ENCODE data around the gene TTC28. TPM values are rescaled to one million over a fixed set of nuclear protein-coding genes. Genes with fewer than 3 reads are reported as not detected.
"Not testable (repeated sequence)": the region's sequence is repeated elsewhere in the genome, so short reads cannot be mapped to it uniquely, and the experiment has no call there.

The TTC28 gene
- total and polyA plus RNA-seq, 2 donors (not counting 1 experiment from before 2014, with no cell fraction given): 8.2 to 31.4 TPM

DNA sequence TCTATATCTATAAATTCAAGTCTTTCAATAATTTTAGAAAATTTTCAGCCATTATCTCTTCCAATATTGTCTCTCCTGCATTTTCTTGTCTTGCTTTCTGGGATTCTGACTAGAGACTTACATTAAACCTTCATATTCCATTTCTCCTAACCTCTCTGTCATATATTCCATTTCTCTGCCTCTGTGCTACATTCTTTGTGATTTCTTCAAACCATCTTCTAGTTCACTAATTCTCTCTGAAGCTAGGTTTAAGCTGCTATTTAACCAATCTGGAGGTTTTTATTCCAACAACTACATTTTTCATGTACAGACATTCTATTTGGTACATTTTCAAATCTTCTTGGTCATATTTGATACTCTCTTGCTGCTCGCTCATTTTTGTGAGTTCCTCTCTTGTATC is 122.5 kb downstream of the TTC28 start:
- Histone ChIP-seq H3K9ac (ENCODE audit: insufficient read depth, low read length) (no peak overlapping the region), H3K4me2 (ENCODE audit: extremely low read depth, insufficient read depth, low read length) (no peak overlapping the region), H2AFZ (ENCODE audit: low read length) (no peak overlapping the region), H4K20me1 (ENCODE audit: control insufficient read depth, extremely low read depth, insufficient read depth, low read length) (no peaks in the 10 kb centered on the region), H3K27ac (ENCODE audit: insufficient read depth, low read length) (no peak overlapping the region), H3K27me3 (ENCODE audit: control insufficient read depth, insufficient read depth, low read length) (no peaks in the 10 kb centered on the region), H3K36me3 (ENCODE audit: control insufficient read depth, insufficient read depth, low read length) (no peaks in the 10 kb centered on the region), H3K4me3 (replicated peaks in 1 of 4; ENCODE audit: control extremely low read depth in 1 of 4, insufficient read depth in 1 of 4, low read depth in 3 of 4, low read length in 4 of 4) (no peak overlapping the region), H3K79me2 (ENCODE audit: control insufficient read depth, insufficient read depth, low read length) (no peaks in the 10 kb centered on the region), H3K9me3 (ENCODE audit: control insufficient read depth, insufficient read depth, low read depth, low read length) (no peaks in the 10 kb centered on the region), H3K4me1 (ENCODE audit: control insufficient read depth, extremely low read depth, insufficient read depth, low read length) (no peaks in the 10 kb centered on the region)
- TF ChIP-seq CTCF (conservative IDR thresholded peaks at IDR 0.05 in 1 of 2, IDR thresholded peaks at IDR 0.05 in 1 of 2; ENCODE audit: low read depth in 1 of 2, low read length in 2 of 2) (no peak), EZH2 (IDR thresholded peaks at IDR 0.05; ENCODE audit: low read length, missing control alignments) (no peak)
- DNase-seq (ENCODE audit: low read depth in 2 of 2): no peak

DNA sequence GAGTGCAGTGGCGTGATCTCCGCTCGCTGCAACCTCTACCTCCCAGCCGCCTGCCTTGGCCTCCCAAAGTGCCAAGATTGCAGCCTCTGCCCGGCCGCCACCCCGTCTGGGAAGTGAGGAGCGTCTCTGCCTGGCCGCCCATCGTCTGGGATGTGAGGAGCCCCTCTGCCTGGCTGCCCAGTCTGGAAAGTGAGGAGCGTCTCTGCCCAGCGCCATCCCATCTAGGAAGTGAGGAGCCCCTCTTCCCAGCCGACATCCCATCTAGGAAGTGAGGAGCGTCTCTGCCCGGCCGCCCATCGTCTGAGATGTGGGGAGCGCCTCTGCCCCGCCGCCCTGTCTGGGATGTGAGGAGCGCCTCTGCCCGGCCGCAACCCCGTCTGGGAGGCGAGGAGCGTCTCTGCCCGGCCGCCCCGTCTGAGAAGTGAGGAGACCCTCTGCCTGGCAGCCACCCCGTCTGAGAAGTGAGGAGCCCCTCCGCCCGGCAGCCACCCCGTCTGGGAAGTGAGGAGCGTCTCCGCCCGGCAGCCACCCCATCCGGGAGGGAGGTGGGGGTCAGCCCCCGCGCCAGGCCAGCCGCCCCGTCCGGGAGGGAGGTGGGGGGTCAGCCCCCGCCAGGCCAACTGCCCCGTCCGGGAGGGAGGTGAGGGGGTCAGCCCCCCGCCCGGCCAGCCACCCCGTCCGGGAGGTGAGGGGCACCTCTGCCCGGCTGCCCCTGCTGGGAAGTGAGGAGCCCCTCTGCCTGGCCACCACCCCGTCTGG is 126.4 kb downstream of the TTC28 start:
- DNase-seq (ENCODE audit: low read depth in 2 of 2); H3K27me3 ChIP-seq (ENCODE audit: control insufficient read depth, insufficient read depth, low read length); H2AFZ ChIP-seq (ENCODE audit: low read length); H3K36me3 ChIP-seq (ENCODE audit: control insufficient read depth, insufficient read depth, low read length); H3K27ac ChIP-seq (ENCODE audit: insufficient read depth, low read length); H3K4me2 ChIP-seq (ENCODE audit: extremely low read depth, insufficient read depth, low read length); H3K4me1 ChIP-seq (ENCODE audit: control insufficient read depth, extremely low read depth, insufficient read depth, low read length); H3K79me2 ChIP-seq (ENCODE audit: control insufficient read depth, insufficient read depth, low read length); H4K20me1 ChIP-seq (ENCODE audit: control insufficient read depth, extremely low read depth, insufficient read depth, low read length); H3K4me3 ChIP-seq (replicated peaks in 1 of 4; ENCODE audit: control extremely low read depth in 1 of 4, insufficient read depth in 1 of 4, low read depth in 3 of 4, low read length in 4 of 4); H3K9ac ChIP-seq (ENCODE audit: insufficient read depth, low read length); H3K9me3 ChIP-seq (ENCODE audit: control insufficient read depth, insufficient read depth, low read depth, low read length): not testable (repeated sequence)

GRCh38 chr22:28548406-28548805 is 131.2 kb downstream of the TTC28 start:
- no peak overlapping the region for H3K27ac ChIP-seq (ENCODE audit: insufficient read depth, low read length)
- H2AFZ ChIP-seq (ENCODE audit: low read length): no peak overlapping the region
- H3K9ac ChIP-seq (ENCODE audit: insufficient read depth, low read length): no peak overlapping the region
- H3K4me1 ChIP-seq (ENCODE audit: control insufficient read depth, extremely low read depth, insufficient read depth, low read length): peaks cover 10% of the 10 kb centered on the region
- H3K9me3 ChIP-seq (ENCODE audit: control insufficient read depth, insufficient read depth, low read depth, low read length): no peaks in the 10 kb centered on the region
- no peak overlapping the region for H3K4me3 ChIP-seq (replicated peaks in 1 of 4; ENCODE audit: control extremely low read depth in 1 of 4, insufficient read depth in 1 of 4, low read depth in 3 of 4, low read length in 4 of 4)
- no peak overlapping the region for H3K4me2 ChIP-seq (ENCODE audit: extremely low read depth, insufficient read depth, low read length)
- TF ChIP-seq EZH2 (IDR thresholded peaks at IDR 0.05; ENCODE audit: low read length, missing control alignments) (no peak), CTCF (conservative IDR thresholded peaks at IDR 0.05 in 1 of 2, IDR thresholded peaks at IDR 0.05 in 1 of 2; ENCODE audit: low read depth in 1 of 2, low read length in 2 of 2) (no peak)
- H3K27me3 ChIP-seq (ENCODE audit: control insufficient read depth, insufficient read depth, low read length): no peaks in the 10 kb centered on the region
- no peaks in the 10 kb centered on the region for H4K20me1 ChIP-seq (ENCODE audit: control insufficient read depth, extremely low read depth, insufficient read depth, low read length)
- no peaks in the 10 kb centered on the region for H3K79me2 ChIP-seq (ENCODE audit: control insufficient read depth, insufficient read depth, low read length)
- no peaks in the 10 kb centered on the region for H3K36me3 ChIP-seq (ENCODE audit: control insufficient read depth, insufficient read depth, low read length)
- DNase-seq (ENCODE audit: low read depth in 2 of 2): peak in 1 of 2 donors; percentile 3
